ENCODE results near the gene TBX21.

Gene TBX21

GRCh38 chr17:47719411-47720152, 13.5 kb upstream of the TBX21 start:
- peak; percentile 54 for DNase-seq (ENCODE audit: low read depth)
- H3K4me3 ChIP-seq (ENCODE audit: low read depth, low read length), result no peak overlapping the region
- TF ChIP-seq CTCF (conservative IDR thresholded peaks at IDR 0.05; ENCODE audit: low read depth, low read length), result no peak

GRCh38 chr17:47720196-47720595, 12.8 kb upstream of the TBX21 start:
- DNase-seq (ENCODE audit: low read depth), result no peak
- TF ChIP-seq CTCF (conservative IDR thresholded peaks at IDR 0.05; ENCODE audit: low read depth, low read length), result no peak
- no peak overlapping the region for H3K4me3 ChIP-seq (ENCODE audit: low read depth, low read length)

GRCh38 chr17:47720754-47721533, 12.1 kb upstream of the TBX21 start:
- TF ChIP-seq CTCF (conservative IDR thresholded peaks at IDR 0.05; ENCODE audit: low read depth, low read length), result no peak
- no peak overlapping the region for H3K4me3 ChIP-seq (ENCODE audit: low read depth, low read length)
- DNase-seq (ENCODE audit: low read depth), result no peak

- TF ChIP-seq CTCF (conservative IDR thresholded peaks at IDR 0.05; ENCODE audit: low read depth, low read length), result no peak
- no peak for DNase-seq (ENCODE audit: low read depth)
- H3K4me3 ChIP-seq (ENCODE audit: low read depth, low read length), result no peak overlapping the region
These were observed 11.3 kb upstream of the TBX21 start for GRCh38 chr17:47721725-47722124.

GRCh38 chr17:47724705-47725104, 8.3 kb upstream of the TBX21 start:
- no peak for DNase-seq (ENCODE audit: low read depth)

GRCh38 chr17:47725446-47726111, 7.5 kb upstream of the TBX21 start:
- no peak overlapping the region for H3K4me3 ChIP-seq (ENCODE audit: low read depth, low read length)
- DNase-seq (ENCODE audit: low read depth), result no peak
- peak; percentile 30 for TF ChIP-seq CTCF (conservative IDR thresholded peaks at IDR 0.05; ENCODE audit: low read depth, low read length)

More at GRCh38 chr17:47724705-47725104, 8.3 kb upstream of the TBX21 start:
- H3K4me3 ChIP-seq (ENCODE audit: low read depth, low read length), result no peak overlapping the region
- no peak for TF ChIP-seq CTCF (conservative IDR thresholded peaks at IDR 0.05; ENCODE audit: low read depth, low read length)
